HT1080 (cell line): ENCODE measurements around the gene NAA38. TPM values are rescaled to one million over a fixed set of nuclear protein-coding genes. Genes with fewer than 3 reads are reported as not detected.
"Not testable (repeated sequence)": the region's sequence is repeated elsewhere in the genome, so short reads cannot be mapped to it uniquely, and the experiment has no call there.

Experiments used
- DNase-seq: peaks from one replicate; pipeline ENCODE4 v3.0.0-alpha.2; 2015; ENCODE audit warnings: low read depth
- total RNA-seq: library from RNA; depleted of rRNA; stranded (reverse); fragments of >200 nt; shearing (Covaris generic); gene quantifications from 2 replicates; pipeline ENCODE4 v1.2.3, GENCODE V29; 2014

NAA38 gene
- total RNA-seq, 1 experiment from 2014 or later, result 98.2 TPM

DNA sequence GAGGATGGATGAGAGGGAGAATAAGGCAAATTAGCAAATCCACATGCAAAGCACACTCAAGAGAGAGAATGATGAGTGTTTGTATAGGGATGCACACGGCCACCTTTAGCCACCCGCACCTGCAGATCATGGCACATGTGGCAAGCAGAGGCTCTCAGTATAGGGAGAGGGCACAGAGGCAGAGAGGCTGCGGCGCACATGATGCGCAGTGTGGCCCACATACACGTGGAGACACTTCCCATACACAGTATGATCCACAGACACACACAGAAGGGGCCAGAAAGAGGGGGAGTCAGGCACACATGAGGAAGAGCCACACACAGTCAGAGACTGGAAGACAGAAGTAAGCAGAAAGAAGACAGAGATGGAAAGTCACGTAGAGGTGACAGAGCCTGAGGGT, 24.7 kb upstream of the NAA38 start:
- DNase-seq, result no peak

DNA sequence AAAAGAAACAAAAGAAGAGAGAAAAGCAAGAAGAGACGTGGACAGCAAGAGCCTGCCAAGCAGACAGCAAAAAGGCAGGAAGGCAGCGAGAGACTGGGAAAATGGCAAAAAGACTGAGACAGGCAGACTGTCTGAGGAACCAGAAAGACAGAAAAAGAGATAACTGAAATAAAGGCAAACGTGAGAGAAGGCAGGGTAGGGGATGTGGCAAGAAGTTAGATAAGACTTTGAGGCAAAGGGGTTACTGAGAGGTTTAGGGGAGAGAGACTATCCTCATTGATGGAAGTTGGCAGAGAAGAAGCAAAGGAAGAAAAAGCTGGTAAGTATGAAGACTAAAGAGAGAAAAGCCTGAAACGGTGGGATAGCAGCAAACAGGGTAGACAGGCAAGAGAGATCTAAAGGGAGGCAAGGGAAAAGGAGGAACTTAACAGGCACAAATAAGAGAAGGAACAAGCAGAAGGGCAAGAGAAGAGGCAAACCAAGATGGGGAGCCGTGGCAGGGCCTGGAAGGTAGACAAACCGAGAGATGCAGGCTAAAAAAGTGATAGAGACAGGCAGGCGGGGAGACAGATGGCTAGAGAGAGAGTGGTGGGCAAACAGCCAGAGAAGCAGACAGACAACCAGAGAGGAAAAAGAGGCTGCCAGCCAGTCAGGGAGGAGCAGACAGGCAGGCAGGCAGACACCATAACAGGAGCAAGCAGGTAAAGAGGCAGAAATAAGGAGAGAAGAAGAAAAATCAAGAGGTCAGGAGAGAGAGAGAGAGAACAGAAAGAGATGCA, 24.1 kb upstream of the NAA38 start:
- DNase-seq, result no peak

DNA sequence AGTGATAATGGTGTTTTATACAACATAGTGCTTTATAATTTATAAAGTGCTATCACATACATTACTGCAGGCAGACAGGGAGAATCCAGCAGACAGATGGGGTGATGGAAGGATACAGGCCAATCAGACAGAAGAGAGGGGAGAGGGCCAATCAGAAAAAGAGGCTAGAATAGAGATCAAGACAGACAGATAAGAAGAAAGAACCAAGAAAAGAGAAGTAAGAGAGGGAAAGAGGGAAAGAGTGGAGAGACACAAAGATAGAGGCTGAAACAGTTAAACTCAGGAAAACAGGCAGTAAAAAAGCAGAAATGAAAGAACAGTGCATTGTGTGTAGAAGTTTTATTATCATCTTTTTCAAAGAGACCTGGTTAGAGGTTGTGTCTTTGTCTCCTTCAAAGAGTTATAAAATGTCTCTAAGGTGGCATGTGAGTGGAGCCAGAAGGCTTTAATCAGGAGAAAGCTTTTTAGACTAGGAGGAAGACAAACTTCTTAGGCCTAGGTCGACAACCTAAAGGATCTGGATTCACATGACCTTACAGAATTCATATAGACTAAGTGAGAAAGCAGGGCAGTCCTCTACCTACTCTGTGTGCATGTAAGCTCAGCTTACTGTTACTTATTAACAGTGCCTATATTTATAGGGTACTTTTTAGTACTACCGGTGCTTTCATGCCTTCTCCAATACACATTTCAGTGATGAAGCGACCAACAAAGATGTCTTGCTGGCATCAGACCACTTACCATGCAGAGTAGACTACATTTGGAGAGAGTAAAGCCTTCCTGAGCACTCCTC, 22.9 kb upstream of the NAA38 start:
- DNase-seq, result no peak

DNA sequence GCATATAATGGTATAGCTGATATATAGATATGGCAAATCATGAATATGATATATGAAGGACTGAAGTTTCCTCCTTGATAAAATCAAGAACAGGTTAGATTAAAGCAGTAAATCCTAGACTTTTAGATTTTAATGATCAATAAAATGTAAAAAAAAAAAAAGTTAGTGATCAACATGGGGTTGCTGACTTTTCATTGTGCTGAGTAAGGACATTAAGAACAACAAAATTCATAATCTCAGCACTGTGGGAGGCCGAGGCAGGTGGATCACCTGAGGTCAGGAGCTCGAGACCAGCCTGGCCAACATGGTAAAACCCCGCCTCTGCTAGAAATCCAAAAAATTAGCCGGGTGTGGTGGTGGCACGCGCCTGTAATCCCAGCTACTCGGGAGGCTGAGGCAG, 20.9 kb upstream of the NAA38 start:
- DNase-seq, result no peak

DNA sequence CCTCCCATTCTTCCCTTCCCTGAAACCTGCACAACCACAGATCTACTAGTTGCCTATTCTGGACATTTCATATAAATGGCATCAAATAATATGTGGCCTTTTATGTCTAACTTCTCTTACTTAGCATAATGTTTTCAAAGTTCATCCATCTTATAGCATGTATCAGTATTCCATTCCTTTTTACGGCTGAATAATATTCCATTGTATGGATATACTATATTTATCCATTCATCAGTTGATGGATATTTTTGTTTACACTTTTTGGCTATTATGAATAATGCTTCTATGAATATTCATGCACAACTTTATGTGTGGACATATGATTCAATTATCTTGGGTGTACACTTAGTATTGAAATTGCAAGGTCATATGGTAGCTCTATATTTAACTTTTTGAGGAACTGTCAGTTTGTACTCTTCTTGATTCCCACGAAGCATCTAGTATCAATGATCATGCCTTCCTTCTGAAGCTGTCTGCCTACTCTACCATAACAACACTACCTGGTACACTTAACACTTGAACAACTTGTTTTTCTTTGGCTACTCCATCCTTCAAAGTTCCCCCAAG, 18.5 kb upstream of the NAA38 start:
- no peak for DNase-seq

DNA sequence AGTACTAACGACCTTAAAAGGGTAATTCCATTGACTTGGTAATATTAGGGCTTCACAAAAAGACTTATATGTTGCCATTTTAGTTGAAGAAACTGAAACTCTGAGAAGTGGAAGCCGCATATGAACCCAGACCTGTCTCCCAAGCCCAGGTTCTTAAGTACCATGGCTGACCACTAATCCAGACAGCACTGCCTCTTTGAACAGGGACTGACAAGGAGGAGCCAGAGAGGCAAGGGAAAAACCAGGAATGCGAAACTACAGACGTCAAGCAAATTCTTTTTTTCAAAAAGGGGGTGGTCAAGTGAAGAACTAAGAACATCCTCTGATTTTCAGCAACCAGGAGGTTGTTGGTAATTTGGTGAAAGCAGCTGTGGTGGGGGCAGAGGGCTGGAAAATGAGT, 15.7 kb upstream of the NAA38 start:
- DNase-seq, result no peak

DNA sequence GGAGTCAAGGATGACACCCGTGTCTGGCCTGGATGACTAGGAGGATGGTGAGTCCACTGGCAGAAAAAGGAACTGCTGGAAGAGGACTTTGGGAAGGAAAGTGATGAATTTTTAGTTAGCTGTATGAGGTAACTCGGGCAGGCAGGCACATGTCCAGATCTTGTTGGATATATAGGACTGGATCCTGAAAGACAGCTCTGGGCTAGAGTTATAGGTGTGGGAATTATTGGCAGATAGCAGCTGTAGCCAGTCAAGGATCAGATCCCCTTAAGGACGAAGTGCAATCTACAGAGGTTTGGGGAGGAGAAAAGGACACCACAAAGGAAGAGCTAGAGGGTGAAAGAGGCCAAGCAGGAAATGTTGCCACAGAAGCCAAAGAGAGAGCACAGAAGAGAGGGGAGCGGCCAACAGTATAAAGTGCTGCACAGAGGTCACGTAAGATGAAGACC, 10.5 kb upstream of the NAA38 start:
- no peak for DNase-seq

DNA sequence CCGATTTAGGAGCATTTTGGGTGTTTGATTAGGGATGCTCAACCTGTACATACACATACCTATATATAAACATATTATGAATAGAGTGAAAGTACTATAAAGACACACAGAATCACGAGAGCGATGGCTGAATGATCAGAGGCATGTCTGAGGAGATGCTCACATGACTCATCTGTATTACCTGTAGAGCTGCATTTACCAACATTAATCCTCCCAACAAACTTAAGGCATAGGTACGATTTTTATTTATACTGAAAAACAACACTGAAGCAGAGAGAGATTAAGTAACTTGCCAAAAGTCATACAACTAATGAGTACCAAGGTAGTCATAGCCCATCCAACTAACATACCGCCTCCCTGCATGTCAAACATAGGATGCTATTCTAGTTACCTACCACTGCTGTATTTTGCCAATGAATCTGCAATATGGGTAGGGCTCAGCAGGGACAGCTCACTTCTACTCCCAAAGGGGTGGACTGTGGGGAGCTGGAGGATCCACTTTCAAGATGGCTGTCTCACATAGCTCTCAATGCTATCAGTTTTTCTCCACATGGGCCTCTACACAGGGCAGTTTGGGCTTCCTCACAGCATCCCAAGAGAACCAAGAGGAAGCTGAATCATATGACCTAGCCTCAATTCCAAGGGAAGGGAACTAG, 7.8 kb upstream of the NAA38 start:
- no peak for DNase-seq

DNA sequence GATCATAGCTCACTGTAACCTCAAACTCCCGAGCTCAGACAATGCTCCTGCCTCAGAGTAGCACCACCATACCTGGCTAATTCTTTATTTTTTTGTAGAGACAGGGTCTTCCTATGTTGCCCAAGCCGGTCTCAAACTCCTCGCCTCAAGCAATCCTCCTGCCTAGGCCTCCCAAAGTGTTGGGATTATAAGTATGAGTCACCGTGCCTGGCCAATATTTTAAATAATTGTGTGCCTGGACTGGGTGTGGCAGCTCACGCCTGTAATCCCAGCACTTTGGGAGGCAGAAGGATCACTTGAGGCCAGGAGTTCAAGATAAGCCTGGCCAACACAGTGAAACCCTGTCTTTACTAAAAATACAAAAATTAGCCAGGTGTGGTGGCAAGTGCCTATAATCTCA, 7.0 kb upstream of the NAA38 start:
- not testable (repeated sequence) for DNase-seq

DNA sequence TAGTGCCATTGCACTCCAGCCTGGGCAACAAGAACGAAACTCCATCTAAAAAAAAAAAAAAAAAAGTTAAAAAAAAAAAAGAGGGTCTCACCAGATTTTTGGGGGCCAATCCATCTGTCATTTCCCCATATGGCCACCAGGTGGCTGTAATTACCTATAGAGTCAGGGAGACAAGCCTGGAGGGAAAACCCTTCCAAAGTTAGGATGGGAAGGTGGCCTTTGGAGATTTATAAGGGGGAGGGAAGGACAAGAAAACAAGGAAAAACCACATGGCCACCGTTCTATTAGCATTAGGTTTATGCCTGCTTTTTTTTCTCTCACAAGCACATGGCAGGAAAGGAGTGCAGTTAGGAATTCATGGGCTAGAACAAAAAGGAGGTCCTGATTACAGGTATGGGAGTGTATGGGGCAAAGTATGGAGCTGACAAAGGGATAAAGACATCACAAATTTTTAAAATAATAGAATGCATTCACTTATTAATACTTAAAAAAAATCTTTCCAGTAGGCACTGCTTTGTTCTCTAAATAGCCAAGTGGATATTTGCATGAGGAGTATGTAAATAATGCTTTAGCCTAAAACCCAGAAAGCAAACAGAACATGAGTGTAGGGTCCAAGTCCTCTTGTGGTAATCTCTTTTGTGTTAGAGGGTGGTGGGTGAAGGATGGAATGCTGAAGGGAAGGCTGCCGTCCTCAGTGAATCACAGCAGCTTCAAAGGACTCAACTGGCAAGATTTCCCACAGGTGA, 5.5 kb upstream of the NAA38 start:
- DNase-seq, result peak; percentile 42

DNA sequence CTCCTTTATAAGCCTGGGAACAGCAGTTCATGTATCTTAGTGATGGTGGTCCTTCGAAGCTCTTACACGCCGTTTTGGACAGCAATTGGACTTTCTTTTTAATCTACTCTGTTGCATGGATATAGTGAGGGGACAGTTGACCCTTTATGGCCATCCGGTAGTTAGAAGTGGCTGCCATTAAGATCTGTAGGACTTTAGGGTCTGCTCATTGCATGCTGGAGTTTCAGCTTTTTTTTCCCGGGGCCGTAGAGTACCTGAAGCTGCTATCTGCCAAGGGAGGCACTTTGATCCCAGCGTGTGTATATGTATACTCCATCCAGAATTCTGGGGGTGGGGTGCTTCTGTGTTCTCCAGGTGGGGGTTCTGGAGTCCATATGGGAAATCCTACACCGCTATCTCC, 1.7 kb upstream of the NAA38 start:
- no peak for DNase-seq

DNA sequence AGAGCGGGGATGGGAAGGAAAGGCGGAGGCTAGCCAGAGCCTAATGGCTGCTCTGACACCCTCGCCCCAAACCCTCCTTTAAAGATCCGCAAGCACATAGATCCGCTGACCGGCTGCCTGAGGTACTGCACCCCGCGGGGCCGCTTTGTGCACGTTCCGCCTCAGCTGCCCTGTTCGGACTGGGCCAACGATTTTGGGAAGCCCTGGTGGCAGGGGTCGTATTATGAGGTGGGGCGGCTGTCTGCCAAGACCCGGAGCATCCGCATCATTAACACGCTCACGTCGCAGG, 1.1 kb upstream of the NAA38 start:
- DNase-seq, result no peak

DNA sequence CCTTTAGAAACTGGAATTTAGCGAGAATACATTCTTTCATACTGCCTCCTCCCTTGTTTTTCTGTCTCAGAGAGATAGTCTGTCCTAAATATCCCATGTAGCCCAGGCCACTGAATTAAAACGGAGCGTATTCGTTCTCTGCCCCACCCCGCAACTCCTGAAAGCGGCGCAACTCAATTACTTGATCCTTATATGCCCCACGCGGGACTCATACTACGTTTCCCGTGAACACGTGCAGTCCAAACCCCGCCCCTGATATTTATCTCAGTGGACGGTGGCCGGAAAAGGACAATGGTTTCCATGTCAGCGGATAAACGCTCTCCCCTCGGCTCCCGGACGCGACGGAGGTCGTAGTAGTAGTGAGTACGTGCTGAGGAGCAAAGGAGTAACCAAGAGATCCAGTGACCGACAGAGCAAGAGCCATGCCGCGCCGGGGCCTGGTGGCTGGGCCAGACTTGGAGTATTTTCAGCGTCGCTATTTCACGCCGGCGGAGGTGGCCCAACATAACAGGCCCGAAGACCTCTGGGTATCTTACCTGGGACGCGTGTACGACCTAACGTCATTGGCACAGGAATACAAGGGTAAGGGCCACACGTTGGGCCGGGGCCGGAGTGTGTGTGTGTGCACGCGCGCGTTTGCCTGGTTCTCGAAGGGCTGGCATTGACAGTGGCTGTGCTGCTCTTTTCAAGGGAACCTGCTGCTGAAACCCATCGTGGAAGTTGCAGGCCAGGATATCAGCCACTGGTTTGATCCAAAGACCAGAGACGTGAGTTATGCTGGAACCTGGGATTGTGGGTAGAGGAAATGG, 558 bp upstream of the NAA38 start, which contains the start of gene CYB5D1:
TSS of gene CYB5D1 (plus strand) at position 291 of the 809 bp plus-strand sequence. CDS start at position 423, 132 bp downstream.
- DNase-seq, result no peak

DNA sequence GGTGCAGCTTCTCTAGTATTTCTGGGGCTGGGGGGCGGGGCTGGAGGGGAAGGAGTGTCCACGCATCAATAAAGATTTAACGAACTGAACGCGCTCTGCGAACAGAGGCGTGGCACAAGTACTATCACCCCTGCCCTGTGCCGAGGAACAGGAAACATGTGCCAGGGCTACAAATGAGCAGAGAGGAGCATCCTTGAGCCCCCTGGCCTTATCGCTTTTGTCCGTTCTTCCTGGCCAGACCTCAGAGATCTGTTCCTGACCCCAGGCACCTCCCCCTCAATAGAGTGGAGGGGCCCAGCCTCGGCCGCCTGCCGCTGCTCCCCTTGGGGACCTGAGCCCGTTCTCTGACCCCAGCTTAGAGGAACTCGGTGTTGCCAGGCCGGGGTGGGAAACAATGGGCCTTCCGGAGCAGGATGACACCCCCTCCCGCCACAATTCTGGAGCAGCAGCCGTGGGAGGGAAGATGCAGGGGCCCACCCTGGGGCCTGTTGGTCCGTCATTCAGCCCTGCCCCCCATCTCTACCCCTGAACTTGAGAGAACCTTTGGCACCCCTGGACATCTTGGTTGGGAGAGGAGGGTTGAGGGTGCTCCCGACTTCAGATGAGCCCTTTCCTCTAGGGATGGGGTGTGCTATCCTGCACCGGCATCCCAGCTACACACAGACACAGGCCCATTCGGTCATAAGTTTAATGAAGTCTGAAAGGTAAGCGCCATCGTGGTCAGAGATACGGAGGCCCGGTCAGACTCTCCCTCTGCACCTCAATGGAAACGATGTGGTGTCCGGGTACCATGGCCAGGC, 1.1 kb downstream of the NAA38 start:
- no peak for DNase-seq

DNA sequence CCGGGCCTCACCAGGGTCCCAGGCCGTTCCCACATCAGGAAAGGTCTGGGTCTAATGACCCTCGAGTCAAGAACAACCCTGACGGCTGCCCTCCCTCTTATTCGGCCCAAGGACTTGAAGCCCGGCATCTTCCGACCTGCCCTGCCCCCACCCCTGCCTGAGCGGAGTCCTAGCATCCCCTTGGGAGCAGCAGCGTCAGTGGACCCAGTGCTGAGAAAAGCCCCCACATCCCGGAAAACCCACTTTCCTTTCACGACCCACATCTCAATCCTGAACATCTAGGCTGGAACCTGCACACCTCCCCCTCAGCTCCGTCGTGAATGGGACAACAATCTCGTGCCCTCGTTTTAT, 1.7 kb downstream of the NAA38 start:
- DNase-seq, result no peak

DNA sequence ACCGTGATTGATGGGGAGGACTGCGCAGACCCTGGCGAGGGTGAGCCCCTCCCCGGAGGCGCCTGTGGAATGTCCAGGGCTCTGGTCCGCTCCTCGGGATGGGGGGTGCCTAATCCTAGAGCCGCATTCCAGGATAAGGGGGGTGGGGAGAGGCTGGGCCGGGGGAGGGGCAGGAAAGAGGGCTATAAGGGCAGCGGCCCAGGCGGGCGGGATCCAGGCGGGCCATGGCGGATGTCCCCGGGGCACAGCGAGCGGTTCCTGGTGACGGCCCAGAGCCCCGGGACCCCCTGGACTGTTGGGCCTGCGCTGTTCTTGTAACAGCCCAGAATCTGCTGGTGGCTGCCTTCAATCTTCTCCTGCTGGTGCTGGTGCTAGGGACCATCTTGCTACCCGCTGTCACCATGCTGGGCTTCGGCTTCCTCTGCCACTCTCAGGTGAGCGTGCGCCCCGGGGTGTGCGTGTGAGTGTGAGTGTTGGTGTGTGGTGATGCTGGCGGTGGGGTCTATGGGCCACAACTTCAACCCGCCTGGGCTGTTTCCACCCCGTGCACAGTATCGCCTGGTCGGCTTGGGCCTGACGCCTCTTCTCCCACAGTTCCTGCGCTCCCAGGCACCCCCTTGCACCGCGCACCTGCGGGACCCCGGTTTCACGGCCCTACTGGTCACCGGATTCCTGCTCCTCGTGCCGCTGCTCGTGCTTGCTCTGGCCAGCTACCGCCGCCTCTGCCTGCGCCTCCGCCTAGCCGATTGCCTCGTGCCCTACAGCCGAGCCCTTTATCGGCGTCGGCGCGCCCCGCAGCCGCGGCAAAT, 2.3 kb downstream of the NAA38 start, which contains the start of gene TMEM88:
TSS of gene TMEM88 (plus strand) at position 216 of the 809 bp plus-strand sequence. CDS start at position 225, 9 bp downstream.
- no peak for DNase-seq

DNA sequence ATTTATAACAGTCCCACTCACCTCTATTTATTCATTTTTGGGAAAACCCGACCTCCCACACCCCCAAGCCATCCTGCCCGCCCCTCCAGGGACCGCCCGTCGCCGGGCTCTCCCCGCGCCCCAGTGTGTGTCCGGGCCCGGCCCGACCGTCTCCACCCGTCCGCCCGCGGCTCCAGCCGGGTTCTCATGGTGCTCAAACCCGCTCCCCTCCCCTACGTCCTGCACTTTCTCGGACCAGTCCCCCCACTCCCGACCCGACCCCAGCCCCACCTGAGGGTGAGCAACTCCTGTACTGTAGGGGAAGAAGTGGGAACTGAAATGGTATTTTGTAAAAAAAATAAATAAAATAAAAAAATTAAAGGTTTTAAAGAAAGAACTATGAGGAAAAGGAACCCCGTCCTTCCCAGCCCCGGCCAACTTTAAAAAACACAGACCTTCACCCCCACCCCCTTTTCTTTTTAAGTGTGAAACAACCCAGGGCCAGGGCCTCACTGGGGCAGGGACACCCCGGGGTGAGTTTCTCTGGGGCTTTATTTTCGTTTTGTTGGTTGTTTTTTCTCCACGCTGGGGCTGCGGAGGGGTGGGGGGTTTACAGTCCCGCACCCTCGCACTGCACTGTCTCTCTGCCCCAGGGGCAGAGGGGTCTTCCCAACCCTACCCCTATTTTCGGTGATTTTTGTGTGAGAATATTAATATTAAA, 3.1 kb downstream of the NAA38 start:
- no peak for DNase-seq

DNA sequence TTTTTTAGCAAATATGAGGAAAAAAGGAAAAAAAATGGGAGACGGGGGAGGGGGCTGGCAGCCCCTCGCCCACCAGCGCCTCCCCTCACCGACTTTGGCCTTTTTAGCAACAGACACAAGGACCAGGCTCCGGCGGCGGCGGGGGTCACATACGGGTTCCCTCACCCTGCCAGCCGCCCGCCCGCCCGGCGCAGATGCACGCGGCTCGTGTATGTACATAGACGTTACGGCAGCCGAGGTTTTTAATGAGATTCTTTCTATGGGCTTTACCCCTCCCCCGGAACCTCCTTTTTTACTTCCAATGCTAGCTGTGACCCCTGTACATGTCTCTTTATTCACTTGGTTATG, 3.7 kb downstream of the NAA38 start:
- no peak for DNase-seq
